ENCODE data around the gene CAPNS1. TPM values are rescaled to one million over a fixed set of nuclear protein-coding genes. Genes with fewer than 3 reads are reported as not detected.

Gene CAPNS1
- total and polyA plus RNA-seq, 11 donors: 272 to 1,083 (median 861) TPM

DNA sequence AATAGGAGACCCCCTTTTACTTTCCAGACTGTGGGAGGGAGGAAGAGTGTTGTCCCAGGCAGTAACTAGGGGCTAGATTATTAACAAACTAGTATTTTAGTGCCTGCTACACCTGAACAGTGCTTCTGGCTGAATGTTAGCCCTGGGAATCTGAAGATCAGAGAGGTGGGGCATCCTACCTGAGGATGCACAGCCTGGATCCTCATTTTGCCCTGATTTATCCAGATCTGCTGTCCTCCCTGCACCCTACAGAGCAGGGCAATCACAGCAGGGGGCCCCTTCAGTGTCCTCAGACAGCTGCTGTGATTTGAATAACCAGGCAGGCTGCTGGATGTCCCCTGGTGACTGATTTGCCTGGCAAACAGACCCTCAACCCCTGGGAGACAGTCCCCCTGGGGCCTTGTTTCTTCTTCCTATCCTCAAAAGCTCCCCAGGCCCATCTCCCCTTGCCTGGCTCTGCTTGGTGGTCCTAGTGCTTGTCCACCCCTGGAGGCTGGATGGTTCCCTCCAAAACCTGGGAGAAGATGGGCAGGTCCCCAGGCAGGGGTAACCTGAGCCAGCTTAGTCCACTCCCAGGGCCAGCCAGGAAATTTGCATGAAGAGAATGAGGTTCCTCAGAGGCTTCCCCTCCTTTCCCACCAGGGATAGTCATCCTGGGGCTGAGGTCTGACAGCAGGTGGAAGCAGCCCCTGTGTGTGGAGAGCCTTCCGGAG is 29.2 kb upstream of the CAPNS1 start, which contains the start of gene OVOL3:
OVOL3 (plus strand) TSS at position 657 of the 713 bp plus-strand sequence. CDS start 60 bp downstream, outside the sequence.
- intact Hi-C loops (cut with DNase I): loop anchor here in 5 of 10 donors (5.0 to 10.0 kb wide), 4 partner anchors 53 to 118 kb away; partner anchors contain the start of gene SDHAF1 (in 3 of the 5)
- DNase-seq: no peak
- Histone ChIP-seq H3K27ac (no peak within 1 kb of the TSS), H3K4me3 (no peak within 1 kb of the TSS), H3K27me3 (no peaks in the 10 kb centered on the region), H3K36me3 (peaks cover 0 to 33% (median 28%) of the 10 kb centered on the region in 9 donors), H3K9me3 (no peaks in the 10 kb centered on the region), H3K4me1 (peaks cover 0 to 18% (median 9%) of the 10 kb centered on the region in 12 donors)
- no peak for ATAC-seq
- WGBS, 4 donors: 49 to 94% (median 50%) methylated on average over 1 of the region's 1 CpG; no CpG with 5 or more reads in 1 of the 4 donors
- TF ChIP-seq POLR2A (IDR thresholded peaks at IDR 0.05): no peak
- TF ChIP-seq, protein P1, sequence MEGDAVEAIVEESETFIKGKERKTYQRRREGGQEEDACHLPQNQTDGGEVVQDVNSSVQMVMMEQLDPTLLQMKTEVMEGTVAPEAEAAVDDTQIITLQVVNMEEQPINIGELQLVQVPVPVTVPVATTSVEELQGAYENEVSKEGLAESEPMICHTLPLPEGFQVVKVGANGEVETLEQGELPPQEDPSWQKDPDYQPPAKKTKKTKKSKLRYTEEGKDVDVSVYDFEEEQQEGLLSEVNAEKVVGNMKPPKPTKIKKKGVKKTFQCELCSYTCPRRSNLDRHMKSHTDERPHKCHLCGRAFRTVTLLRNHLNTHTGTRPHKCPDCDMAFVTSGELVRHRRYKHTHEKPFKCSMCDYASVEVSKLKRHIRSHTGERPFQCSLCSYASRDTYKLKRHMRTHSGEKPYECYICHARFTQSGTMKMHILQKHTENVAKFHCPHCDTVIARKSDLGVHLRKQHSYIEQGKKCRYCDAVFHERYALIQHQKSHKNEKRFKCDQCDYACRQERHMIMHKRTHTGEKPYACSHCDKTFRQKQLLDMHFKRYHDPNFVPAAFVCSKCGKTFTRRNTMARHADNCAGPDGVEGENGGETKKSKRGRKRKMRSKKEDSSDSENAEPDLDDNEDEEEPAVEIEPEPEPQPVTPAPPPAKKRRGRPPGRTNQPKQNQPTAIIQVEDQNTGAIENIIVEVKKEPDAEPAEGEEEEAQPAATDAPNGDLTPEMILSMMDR (IDR thresholded peaks at IDR 0.05): no peak

GRCh38 chr19:36111200-36111539 is 28.7 kb upstream of the CAPNS1 start:
- DNase-seq (no peak), ATAC-seq (no peak)
- Histone ChIP-seq H3K4me3 (no peak overlapping the region), H3K27me3 (no peaks in the 10 kb centered on the region), H3K9me3 (no peaks in the 10 kb centered on the region), H3K36me3 (peaks cover 0 to 33% (median 28%) of the 10 kb centered on the region in 9 donors), H3K4me1 (peaks cover under 1 to 23% (median 13%) of the 10 kb centered on the region in 12 donors), H3K27ac (no peak overlapping the region)
- intact Hi-C loops (cut with DNase I): loop anchor here in 5 of 10 donors (5.0 to 10.0 kb wide), 4 partner anchors 54 to 119 kb away; partner anchors contain the start of gene SDHAF1 (in 3 of the 5)
- WGBS, 4 donors: 79 to 84% (median 81%) methylated on average over 8 to 13 of the region's 13 CpGs
- TF ChIP-seq, protein P1 (IDR thresholded peaks at IDR 0.05): no peak
- TF ChIP-seq POLR2A (IDR thresholded peaks at IDR 0.05): no peak

GRCh38 chr19:36112678-36113077 is 27.2 kb upstream of the CAPNS1 start:
- WGBS, 4 donors: 93 to 98% (median 96%) methylated on average over 10 of the region's 10 CpGs
- Histone ChIP-seq H3K4me3 (no peak overlapping the region), H3K27me3 (no peaks in the 10 kb centered on the region), H3K9me3 (no peaks in the 10 kb centered on the region), H3K27ac (no peak overlapping the region), H3K36me3 (peaks cover 0 to 42% (median 36%) of the 10 kb centered on the region in 9 donors), H3K4me1 (peaks cover 3 to 32% (median 19%) of the 10 kb centered on the region in 12 donors)
- TF ChIP-seq, protein P1 (IDR thresholded peaks at IDR 0.05): no peak
- TF ChIP-seq POLR2A (IDR thresholded peaks at IDR 0.05): no peak
- intact Hi-C loops (cut with DNase I): loop anchor here in 5 of 10 donors (5.0 to 10.0 kb wide), 4 partner anchors 55 to 120 kb away; partner anchors contain the start of gene SDHAF1 (in 3 of the 5)
- DNase-seq: no peak
- no peak for ATAC-seq

DNA sequence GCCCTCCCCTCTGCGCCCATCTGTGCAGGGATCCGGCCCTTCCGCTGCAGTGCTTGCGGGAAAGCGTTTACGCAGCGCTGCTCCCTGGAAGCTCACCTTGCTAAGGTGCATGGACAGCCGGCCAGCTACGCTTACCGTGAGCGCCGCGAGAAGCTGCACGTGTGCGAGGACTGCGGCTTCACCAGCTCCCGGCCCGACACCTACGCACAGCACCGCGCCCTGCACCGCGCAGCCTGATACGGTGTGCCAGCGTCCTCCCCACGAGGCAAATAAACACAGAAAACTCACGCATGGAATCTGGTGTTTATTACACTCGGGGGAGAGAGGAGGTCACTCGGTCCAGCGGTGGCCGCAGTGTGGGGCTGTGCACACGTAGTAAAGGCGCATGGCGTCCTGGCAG is 26.4 kb upstream of the CAPNS1 start:
- H3K27me3 ChIP-seq: no peaks in the 10 kb centered on the region
- H3K27ac ChIP-seq: peak overlapping the region in 1 of 12 donors; percentile 93
- intact Hi-C loops (cut with DNase I): loop anchor here in 5 of 10 donors (5.0 to 10.0 kb wide), 4 partner anchors 56 to 121 kb away; partner anchors contain the start of gene SDHAF1 (in 3 of the 5)
- peak overlapping the region in 9 of 12 donors; percentile 73 to 98 (median 90) for H3K4me3 ChIP-seq
- H3K9me3 ChIP-seq: no peaks in the 10 kb centered on the region
- DNase-seq: no peak
- peaks cover 0 to 49% (median 42%) of the 10 kb centered on the region in 9 donors for H3K36me3 ChIP-seq
- no peak for ATAC-seq
- TF ChIP-seq POLR2A (IDR thresholded peaks at IDR 0.05): no peak
- TF ChIP-seq, protein P1 (IDR thresholded peaks at IDR 0.05): no peak
- H3K4me1 ChIP-seq: peaks cover 3 to 32% (median 19%) of the 10 kb centered on the region in 12 donors
- WGBS, 4 donors: 93 to 94% (median 93%) methylated on average over 26 to 34 of the region's 34 CpGs
